ENCODE data around the gene TMED4. TPM values are rescaled to one million over a fixed set of nuclear protein-coding genes. Genes with fewer than 3 reads are reported as not detected.

TMED4 gene
- total and polyA plus RNA-seq, 10 of the 15 experiments (the other 5 are each of a cell fraction or from before 2014, with no cell fraction given) = 20.8 to 71.3 (median 51.0) TPM

DNA sequence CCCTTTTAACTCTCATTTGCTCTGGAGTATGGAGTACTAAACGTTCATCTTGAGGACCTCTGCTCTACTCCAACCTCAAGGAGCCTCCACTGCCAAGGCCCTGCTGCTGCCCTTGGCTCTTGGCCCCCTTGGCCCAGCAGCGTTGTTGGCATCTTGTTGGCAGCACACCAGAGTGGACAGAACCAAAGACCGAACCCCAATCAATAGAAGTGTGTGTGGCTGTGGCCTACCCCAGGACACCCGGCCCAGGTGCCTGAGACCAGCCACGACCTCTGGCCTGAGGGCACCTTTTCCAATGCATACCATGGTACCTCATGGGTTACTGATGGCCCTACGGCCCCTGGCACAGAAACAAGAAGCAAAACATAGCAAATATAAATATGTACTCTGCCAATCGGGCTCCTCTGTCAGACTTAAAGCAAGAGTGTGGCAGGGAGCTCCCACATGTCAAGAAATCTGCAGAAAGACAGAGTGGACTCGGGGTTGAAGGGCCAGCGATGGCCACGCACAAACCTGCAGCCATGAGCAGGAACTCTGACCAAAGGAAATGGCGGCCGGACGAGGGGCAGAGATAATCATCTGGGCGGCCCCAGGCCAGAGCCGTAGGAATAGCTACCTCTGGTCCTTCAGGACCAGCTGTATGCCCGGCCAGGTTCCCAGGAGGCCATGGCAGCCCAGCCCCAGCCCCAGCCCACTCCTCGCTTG is 43.8 kb downstream of the TMED4 start:
- POLR2A ChIA-PET = no interaction called here
- BruUV-seq (replicated peaks) = no TSS peak

More for the DNA sequence above, 43.8 kb downstream of the TMED4 start:
- CTCF ChIA-PET = interaction anchor here (4.5 kb wide), 1 partner anchor 27 kb away, joined by 28 read pairs; no protein-coding TSS in a partner anchor
- no peaks in the 10 kb centered on the region for H3K9me3 ChIP-seq (replicated peaks; ENCODE audit: control insufficient read depth, insufficient read depth, low read length)
- H3K4me3 ChIP-seq = no peak overlapping the region
- no peak overlapping the region for H2AFZ ChIP-seq (ENCODE audit: control insufficient read depth, low read depth, low read length)
- WGBS (ENCODE audit: insufficient coverage, insufficient replicate concordance, low lambda C conversion rate, missing lambda C conversion rate) = 44% methylated on average over 17 of the region's 17 CpGs
- no peak overlapping the region for H3K4me2 ChIP-seq (ENCODE audit: control insufficient read depth, insufficient read depth)
- no peaks in the 10 kb centered on the region for H3K4me1 ChIP-seq (ENCODE audit: control insufficient read depth, insufficient read depth, low read length)
- RAD21 ChIA-PET (ENCODE audit: unreplicated experiment) = no interaction called here
- FAIRE-seq (no peak), DNase-seq (ENCODE audit: low read depth, low spot score) (no peak), ATAC-seq (no peak)
- H3K79me2 ChIP-seq (ENCODE audit: control insufficient read depth, insufficient read depth, low read length) = no peaks in the 10 kb centered on the region
- no peak overlapping the region for H3K27ac ChIP-seq (ENCODE audit: control insufficient read depth, insufficient read depth)
- no peaks in the 10 kb centered on the region; a peak in 1 of 4 replicates for H3K27me3 ChIP-seq (replicated peaks in 1 of 2; ENCODE audit: control insufficient read depth in 2 of 2, insufficient read depth in 2 of 2, low read length in 1 of 2)
- SMC1A ChIA-PET (ENCODE audit: uncharacterized antibody, unreplicated experiment) = no interaction called here
- TF ChIP-seq RB1 (IDR thresholded peaks at IDR 0.05; ENCODE audit: borderline replicate concordance) = no peak
- TF ChIP-seq, protein P1, sequence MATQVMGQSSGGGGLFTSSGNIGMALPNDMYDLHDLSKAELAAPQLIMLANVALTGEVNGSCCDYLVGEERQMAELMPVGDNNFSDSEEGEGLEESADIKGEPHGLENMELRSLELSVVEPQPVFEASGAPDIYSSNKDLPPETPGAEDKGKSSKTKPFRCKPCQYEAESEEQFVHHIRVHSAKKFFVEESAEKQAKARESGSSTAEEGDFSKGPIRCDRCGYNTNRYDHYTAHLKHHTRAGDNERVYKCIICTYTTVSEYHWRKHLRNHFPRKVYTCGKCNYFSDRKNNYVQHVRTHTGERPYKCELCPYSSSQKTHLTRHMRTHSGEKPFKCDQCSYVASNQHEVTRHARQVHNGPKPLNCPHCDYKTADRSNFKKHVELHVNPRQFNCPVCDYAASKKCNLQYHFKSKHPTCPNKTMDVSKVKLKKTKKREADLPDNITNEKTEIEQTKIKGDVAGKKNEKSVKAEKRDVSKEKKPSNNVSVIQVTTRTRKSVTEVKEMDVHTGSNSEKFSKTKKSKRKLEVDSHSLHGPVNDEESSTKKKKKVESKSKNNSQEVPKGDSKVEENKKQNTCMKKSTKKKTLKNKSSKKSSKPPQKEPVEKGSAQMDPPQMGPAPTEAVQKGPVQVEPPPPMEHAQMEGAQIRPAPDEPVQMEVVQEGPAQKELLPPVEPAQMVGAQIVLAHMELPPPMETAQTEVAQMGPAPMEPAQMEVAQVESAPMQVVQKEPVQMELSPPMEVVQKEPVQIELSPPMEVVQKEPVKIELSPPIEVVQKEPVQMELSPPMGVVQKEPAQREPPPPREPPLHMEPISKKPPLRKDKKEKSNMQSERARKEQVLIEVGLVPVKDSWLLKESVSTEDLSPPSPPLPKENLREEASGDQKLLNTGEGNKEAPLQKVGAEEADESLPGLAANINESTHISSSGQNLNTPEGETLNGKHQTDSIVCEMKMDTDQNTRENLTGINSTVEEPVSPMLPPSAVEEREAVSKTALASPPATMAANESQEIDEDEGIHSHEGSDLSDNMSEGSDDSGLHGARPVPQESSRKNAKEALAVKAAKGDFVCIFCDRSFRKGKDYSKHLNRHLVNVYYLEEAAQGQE (IDR thresholded peaks at IDR 0.05; ENCODE audit: low read depth, low read length) = no peak
- TF ChIP-seq, protein P2, sequence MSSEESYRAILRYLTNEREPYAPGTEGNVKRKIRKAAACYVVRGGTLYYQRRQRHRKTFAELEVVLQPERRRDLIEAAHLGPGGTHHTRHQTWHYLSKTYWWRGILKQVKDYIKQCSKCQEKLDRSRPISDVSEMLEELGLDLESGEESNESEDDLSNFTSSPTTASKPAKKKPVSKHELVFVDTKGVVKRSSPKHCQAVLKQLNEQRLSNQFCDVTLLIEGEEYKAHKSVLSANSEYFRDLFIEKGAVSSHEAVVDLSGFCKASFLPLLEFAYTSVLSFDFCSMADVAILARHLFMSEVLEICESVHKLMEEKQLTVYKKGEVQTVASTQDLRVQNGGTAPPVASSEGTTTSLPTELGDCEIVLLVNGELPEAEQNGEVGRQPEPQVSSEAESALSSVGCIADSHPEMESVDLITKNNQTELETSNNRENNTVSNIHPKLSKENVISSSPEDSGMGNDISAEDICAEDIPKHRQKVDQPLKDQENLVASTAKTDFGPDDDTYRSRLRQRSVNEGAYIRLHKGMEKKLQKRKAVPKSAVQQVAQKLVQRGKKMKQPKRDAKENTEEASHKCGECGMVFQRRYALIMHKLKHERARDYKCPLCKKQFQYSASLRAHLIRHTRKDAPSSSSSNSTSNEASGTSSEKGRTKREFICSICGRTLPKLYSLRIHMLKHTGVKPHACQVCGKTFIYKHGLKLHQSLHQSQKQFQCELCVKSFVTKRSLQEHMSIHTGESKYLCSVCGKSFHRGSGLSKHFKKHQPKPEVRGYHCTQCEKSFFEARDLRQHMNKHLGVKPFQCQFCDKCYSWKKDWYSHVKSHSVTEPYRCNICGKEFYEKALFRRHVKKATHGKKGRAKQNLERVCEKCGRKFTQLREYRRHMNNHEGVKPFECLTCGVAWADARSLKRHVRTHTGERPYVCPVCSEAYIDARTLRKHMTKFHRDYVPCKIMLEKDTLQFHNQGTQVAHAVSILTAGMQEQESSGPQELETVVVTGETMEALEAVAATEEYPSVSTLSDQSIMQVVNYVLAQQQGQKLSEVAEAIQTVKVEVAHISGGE (CRISPR knock-in tag; IDR thresholded peaks at IDR 0.05) = no peak
- TF ChIP-seq SMAD5 (IDR thresholded peaks at IDR 0.05; ENCODE audit: low read depth) = no peak
- TF ChIP-seq SMARCA5 (IDR thresholded peaks at IDR 0.05) = no peak
- no peak for TF ChIP-seq NFYA (IDR thresholded peaks at IDR 0.05; ENCODE audit: borderline replicate concordance, low read depth, low read length)
- no peak for TF ChIP-seq ZNF207 (IDR thresholded peaks at IDR 0.05; ENCODE audit: borderline replicate concordance)
- TF ChIP-seq, protein P3, sequence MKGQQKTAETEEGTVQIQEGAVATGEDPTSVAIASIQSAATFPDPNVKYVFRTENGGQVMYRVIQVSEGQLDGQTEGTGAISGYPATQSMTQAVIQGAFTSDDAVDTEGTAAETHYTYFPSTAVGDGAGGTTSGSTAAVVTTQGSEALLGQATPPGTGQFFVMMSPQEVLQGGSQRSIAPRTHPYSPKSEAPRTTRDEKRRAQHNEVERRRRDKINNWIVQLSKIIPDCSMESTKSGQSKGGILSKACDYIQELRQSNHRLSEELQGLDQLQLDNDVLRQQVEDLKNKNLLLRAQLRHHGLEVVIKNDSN (IDR thresholded peaks at IDR 0.05; ENCODE audit: borderline replicate concordance, extremely low read length, insufficient read depth, low read depth, low read length) = no peak
- TF ChIP-seq POU2F2 (IDR thresholded peaks at IDR 0.05; ENCODE audit: borderline replicate concordance, low read depth, low read length) = no peak
- no peak for TF ChIP-seq CREB1 (IDR thresholded peaks at IDR 0.05; ENCODE audit: low read depth)
- TF ChIP-seq, protein P4, sequence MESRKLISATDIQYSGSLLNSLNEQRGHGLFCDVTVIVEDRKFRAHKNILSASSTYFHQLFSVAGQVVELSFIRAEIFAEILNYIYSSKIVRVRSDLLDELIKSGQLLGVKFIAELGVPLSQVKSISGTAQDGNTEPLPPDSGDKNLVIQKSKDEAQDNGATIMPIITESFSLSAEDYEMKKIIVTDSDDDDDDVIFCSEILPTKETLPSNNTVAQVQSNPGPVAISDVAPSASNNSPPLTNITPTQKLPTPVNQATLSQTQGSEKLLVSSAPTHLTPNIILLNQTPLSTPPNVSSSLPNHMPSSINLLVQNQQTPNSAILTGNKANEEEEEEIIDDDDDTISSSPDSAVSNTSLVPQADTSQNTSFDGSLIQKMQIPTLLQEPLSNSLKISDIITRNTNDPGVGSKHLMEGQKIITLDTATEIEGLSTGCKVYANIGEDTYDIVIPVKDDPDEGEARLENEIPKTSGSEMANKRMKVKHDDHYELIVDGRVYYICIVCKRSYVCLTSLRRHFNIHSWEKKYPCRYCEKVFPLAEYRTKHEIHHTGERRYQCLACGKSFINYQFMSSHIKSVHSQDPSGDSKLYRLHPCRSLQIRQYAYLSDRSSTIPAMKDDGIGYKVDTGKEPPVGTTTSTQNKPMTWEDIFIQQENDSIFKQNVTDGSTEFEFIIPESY (IDR thresholded peaks at IDR 0.05) = no peak
- in situ Hi-C loops (cut with MboI) = no loop called here
- intact Hi-C loops (cut with micrococcal nuclease; ENCODE audit: unreplicated experiment) = no loop called here
- no peak overlapping the region for H3K9ac ChIP-seq (ENCODE audit: control insufficient read depth, insufficient read depth, low read length)
- no peaks in the 10 kb centered on the region for H3K36me3 ChIP-seq (ENCODE audit: control insufficient read depth in 2 of 2, insufficient read depth in 2 of 2, low read length in 1 of 2)
- H4K20me1 ChIP-seq (ENCODE audit: control insufficient read depth, insufficient read depth) = no peaks in the 10 kb centered on the region
